Osteoblast (primary cell): ENCODE results near the gene NEK6. TPM values are rescaled to one million over a fixed set of nuclear protein-coding genes. Genes with fewer than 3 reads are reported as not detected.

ENCODE experiments used
- DNase-seq: peaks from one replicate; pipeline ENCODE4 v3.0.0; 2011; ENCODE audit warnings: low spot score, mixed read lengths; ENCODE audit not compliant: insufficient read length; ENCODE audit errors: missing footprints
- H2AFZ ChIP-seq: 2 replicates; pipeline ENCODE4 v1.6.0; 2011; ENCODE audit warnings: mild to moderate bottlenecking, low read length
- H3K27ac ChIP-seq: 2 replicates; pipeline ENCODE4 v1.5.1; 2011; ENCODE audit warnings: mild to moderate bottlenecking, low read depth, low read length, moderate library complexity
- H3K27me3 ChIP-seq: 2 replicates; pipeline ENCODE4 v1.6.0; 2012; ENCODE audit warnings: mild to moderate bottlenecking, control low read depth, inconsistent platforms, low read length, moderate library complexity; ENCODE audit not compliant: insufficient read depth
- H3K36me3 ChIP-seq: 2 replicates; pipeline ENCODE4 v1.5.1; 2011; ENCODE audit warnings: mild to moderate bottlenecking, low read length, control low read depth, moderate library complexity; ENCODE audit not compliant: insufficient read depth
- H3K4me1 ChIP-seq: 2 replicates; pipeline ENCODE4 v1.5.1; 2011; ENCODE audit warnings: mild to moderate bottlenecking, low read length, control low read depth, moderate library complexity; ENCODE audit not compliant: insufficient read depth
- H3K4me2 ChIP-seq: 2 replicates; pipeline ENCODE4 v1.6.0; 2011; ENCODE audit warnings: mild to moderate bottlenecking, low read length; ENCODE audit not compliant: insufficient read depth
- H3K4me3 ChIP-seq: fragments of 200-600 bp; sonication (generic); 3 replicates; pipeline ENCODE4 v1.5.1; 2012; ENCODE audit warnings: mild to moderate bottlenecking, low read length, inconsistent platforms; ENCODE audit not compliant: insufficient read depth
- H3K79me2 ChIP-seq: 2 replicates; pipeline ENCODE4 v1.6.0; 2012; ENCODE audit warnings: mild to moderate bottlenecking, low read length, control low read depth, inconsistent platforms; ENCODE audit not compliant: insufficient read depth
- H3K9me3 ChIP-seq: 2 replicates; pipeline ENCODE4 v1.5.1; 2011; ENCODE audit warnings: low read depth, low read length, control low read depth
- H4K20me1 ChIP-seq: 2 replicates; pipeline ENCODE4 v1.6.0; 2012; ENCODE audit warnings: mild to moderate bottlenecking, low read length, control low read depth; ENCODE audit not compliant: insufficient read depth
- total RNA-seq: library from RNA; depleted of rRNA; stranded (reverse); fragments of >200 nt; gene quantifications from 2 replicates; pipeline ENCODE4 v1.2.3, GENCODE V29; 2012
- TF ChIP-seq, protein P1 (sequence below): IDR thresholded peaks from 2 replicates; pipeline ENCODE4 v1.5.1; 2011; ENCODE audit warnings: mild to moderate bottlenecking, low read depth, low read length, moderate library complexity; ENCODE audit errors: extremely low read depth

NEK6 gene
- total RNA-seq, 1 donor = 128 TPM

DNA sequence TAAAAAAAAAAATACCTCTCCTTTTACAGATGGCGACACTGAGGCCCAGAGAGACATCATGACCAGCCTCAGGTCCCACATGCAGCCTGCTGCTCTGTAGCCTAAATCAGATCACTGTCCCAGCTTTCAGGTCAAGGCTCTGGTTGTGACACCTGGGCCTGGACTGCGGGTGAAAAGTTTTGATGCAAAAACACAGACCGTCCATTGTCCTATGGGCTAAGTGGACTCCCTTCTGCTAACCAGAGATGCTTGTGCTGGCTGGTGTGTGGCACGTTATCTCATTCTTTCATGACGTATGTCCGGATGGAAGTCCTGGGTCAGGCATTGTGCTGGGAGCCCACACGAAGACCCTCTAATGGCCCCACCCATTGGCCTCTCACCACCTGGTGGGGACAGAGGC lies 7.8 kb downstream of the NEK6 start:
- Histone ChIP-seq H3K27ac (peak overlapping the region; percentile 89), H3K9me3 (no peaks in the 10 kb centered on the region), H3K27me3 (no peaks in the 10 kb centered on the region), H3K4me1 (peaks cover 81% of the 10 kb centered on the region), H3K79me2 (peaks cover 98% of the 10 kb centered on the region), H4K20me1 (peaks cover 25% of the 10 kb centered on the region), H3K4me3 (no peak overlapping the region), H2AFZ (no peak overlapping the region), H3K4me2 (no peak overlapping the region), H3K36me3 (peaks cover 53% of the 10 kb centered on the region)
- peak; percentile 22 for DNase-seq
- TF ChIP-seq, protein P1, sequence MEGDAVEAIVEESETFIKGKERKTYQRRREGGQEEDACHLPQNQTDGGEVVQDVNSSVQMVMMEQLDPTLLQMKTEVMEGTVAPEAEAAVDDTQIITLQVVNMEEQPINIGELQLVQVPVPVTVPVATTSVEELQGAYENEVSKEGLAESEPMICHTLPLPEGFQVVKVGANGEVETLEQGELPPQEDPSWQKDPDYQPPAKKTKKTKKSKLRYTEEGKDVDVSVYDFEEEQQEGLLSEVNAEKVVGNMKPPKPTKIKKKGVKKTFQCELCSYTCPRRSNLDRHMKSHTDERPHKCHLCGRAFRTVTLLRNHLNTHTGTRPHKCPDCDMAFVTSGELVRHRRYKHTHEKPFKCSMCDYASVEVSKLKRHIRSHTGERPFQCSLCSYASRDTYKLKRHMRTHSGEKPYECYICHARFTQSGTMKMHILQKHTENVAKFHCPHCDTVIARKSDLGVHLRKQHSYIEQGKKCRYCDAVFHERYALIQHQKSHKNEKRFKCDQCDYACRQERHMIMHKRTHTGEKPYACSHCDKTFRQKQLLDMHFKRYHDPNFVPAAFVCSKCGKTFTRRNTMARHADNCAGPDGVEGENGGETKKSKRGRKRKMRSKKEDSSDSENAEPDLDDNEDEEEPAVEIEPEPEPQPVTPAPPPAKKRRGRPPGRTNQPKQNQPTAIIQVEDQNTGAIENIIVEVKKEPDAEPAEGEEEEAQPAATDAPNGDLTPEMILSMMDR = no peak

DNA sequence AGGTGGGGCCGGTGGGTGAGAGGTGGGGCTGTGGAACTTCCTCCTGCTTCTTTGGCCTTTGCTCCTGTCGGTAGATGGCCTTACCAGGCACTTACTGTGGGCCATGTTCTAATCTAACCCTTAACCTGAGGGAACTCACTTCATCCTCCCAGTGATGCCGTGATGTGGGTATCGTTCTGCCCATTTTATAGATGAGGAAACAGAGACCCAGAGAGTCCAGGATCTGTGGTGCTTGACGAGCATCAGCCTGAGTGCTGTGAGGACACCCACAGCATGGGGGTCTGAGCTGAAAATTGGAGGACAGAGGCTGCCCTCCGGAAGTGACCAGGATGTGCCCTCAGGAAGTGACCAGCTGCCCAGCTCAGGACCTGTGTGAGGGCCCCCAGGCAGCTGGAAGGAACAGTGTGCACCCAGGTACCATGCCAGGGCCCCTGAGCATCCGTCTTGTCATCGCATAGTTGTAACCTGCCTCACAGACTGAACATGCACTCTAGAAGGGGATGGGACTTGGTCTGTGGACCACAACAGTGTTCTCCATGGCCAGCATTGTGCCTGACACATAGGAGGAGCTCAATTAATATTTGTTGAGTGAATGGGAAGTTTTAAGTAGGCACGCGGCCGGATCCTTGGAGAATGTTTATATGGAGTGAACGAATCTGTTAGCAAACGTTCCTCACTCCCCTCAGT lies 8.5 kb downstream of the NEK6 start:
- TF ChIP-seq, protein P1 = no peak
- Histone ChIP-seq H3K27ac (peak overlapping the region; percentile 89), H3K4me2 (peak overlapping the region; percentile 14), H3K4me1 (peaks cover 81% of the 10 kb centered on the region), H3K36me3 (peaks cover 60% of the 10 kb centered on the region), H4K20me1 (peaks cover 32% of the 10 kb centered on the region), H3K79me2 (peaks cover 98% of the 10 kb centered on the region), H3K9me3 (no peaks in the 10 kb centered on the region), H3K4me3 (no peak overlapping the region), H2AFZ (no peak overlapping the region), H3K27me3 (no peaks in the 10 kb centered on the region)
- peak; percentile 83 for DNase-seq

DNA sequence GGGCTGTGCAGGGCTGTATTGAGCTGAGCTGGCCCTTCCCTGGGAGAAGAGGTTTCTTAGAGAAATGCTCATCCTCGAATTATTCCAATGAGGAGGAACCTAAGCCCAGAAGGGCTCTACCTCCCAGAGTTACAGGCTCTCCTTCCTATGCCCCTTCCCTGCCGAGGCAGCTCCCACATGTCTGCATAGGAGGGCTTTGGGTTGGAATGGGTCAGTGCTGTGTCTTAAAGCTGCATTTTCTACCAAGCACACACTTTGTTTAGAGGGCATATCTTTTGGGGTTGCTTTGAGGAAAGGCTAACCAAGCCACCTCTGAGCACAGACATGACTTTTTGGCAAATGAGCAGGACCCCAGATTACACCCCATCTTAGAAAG lies 9.1 kb downstream of the NEK6 start:
- TF ChIP-seq, protein P1 = no peak
- peaks cover 38% of the 10 kb centered on the region for H4K20me1 ChIP-seq
- H3K9me3 ChIP-seq = no peaks in the 10 kb centered on the region
- H3K4me1 ChIP-seq = peaks cover 81% of the 10 kb centered on the region
- no peak overlapping the region for H3K4me3 ChIP-seq
- H3K79me2 ChIP-seq = peaks cover 98% of the 10 kb centered on the region
- H3K4me2 ChIP-seq = peak overlapping the region; percentile 31
- H3K36me3 ChIP-seq = peaks cover 66% of the 10 kb centered on the region
- no peaks in the 10 kb centered on the region for H3K27me3 ChIP-seq
- H2AFZ ChIP-seq = no peak overlapping the region
- peak overlapping the region; percentile 89 for H3K27ac ChIP-seq
- DNase-seq = no peak

DNA sequence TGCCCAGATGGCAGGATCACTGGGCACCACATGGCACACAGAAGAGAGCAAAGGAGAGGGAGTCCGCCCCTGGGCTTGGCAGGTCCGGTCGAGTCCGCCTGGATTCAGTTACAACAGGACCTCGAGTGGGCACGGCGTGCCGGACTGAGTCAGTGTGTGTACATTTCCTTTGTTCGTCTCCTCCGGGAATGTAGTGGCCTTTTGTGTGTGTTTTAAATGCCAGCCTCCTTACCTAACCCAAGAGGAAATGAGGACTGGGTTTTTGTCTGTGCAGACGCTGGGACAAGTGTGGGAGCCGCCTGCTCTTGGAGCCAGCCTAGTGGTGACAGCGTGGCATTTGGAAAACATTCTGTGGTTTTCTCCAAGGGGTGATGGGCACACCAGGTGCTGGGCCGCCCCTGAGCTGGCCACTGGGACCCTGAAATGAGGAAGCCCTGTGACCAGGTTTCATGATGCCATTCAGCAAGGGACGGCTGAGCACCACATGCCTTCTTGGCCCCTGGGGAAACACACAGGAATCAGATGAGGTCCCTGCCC lies 9.6 kb downstream of the NEK6 start:
- Histone ChIP-seq H3K4me2 (peak overlapping the region; percentile 31), H4K20me1 (peaks cover 40% of the 10 kb centered on the region)
- TF ChIP-seq, protein P1 = no peak

More for the DNA sequence above, 9.6 kb downstream of the NEK6 start:
- Histone ChIP-seq H3K4me3 (no peak overlapping the region), H3K36me3 (peaks cover 71% of the 10 kb centered on the region), H3K79me2 (peaks cover 98% of the 10 kb centered on the region), H3K4me1 (peaks cover 81% of the 10 kb centered on the region), H3K27me3 (no peaks in the 10 kb centered on the region), H3K9me3 (no peaks in the 10 kb centered on the region), H3K27ac (peak overlapping the region; percentile 89), H2AFZ (no peak overlapping the region)
- DNase-seq = peak; percentile 92
